ENCODE data around the gene SMCO2. TPM values are rescaled to one million over a fixed set of nuclear protein-coding genes. Genes with fewer than 3 reads are reported as not detected.

Gene SMCO2
- total RNA-seq, 1 donor from 2014 or later = not detected

DNA sequence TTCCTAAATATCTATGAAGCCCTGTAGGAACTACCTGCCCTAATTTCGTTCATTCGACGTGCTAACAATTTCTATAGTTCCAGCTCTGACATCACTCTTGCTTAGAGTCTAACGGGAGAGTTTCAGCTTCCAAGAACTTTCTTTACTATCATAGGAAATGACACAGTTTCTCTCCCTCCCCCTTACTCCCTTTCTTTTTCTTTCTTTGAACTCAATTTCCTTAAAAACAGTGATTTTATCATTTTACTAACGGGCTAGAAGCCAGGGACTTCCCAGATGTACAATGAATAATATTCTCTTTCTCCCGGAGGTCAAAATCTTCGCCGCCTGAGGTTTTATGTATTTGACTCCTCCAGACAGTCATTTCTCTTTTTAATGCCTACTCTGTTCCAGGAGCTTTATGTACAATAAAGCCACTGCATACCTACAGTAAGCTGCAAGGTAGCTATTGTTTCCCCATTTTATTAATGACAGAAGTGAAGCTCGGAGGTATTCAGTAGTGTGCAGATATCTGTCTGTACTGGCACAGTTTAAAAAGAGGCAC is 15.7 kb downstream of the SMCO2 start:
- H3K4me1 Mint-ChIP-seq (ENCODE audit: unreplicated experiment) = peaks cover 4% of the 10 kb centered on the region
- DNase-seq (ENCODE audit: extremely low spot score, unreplicated experiment) = no peak
- H3K36me3 Mint-ChIP-seq (ENCODE audit: unreplicated experiment) = no peaks in the 10 kb centered on the region
- TF ChIP-seq, protein P1, sequence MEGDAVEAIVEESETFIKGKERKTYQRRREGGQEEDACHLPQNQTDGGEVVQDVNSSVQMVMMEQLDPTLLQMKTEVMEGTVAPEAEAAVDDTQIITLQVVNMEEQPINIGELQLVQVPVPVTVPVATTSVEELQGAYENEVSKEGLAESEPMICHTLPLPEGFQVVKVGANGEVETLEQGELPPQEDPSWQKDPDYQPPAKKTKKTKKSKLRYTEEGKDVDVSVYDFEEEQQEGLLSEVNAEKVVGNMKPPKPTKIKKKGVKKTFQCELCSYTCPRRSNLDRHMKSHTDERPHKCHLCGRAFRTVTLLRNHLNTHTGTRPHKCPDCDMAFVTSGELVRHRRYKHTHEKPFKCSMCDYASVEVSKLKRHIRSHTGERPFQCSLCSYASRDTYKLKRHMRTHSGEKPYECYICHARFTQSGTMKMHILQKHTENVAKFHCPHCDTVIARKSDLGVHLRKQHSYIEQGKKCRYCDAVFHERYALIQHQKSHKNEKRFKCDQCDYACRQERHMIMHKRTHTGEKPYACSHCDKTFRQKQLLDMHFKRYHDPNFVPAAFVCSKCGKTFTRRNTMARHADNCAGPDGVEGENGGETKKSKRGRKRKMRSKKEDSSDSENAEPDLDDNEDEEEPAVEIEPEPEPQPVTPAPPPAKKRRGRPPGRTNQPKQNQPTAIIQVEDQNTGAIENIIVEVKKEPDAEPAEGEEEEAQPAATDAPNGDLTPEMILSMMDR (IDR thresholded peaks at IDR 0.05) = no peak
- H3K9me3 Mint-ChIP-seq (ENCODE audit: unreplicated experiment) = no peaks in the 10 kb centered on the region
- no peaks in the 10 kb centered on the region for H3K27me3 Mint-ChIP-seq (ENCODE audit: unreplicated experiment)
- H3K4me3 Mint-ChIP-seq (ENCODE audit: unreplicated experiment) = no peak overlapping the region
- H3K27ac Mint-ChIP-seq (ENCODE audit: unreplicated experiment) = peak overlapping the region; percentile 31

DNA sequence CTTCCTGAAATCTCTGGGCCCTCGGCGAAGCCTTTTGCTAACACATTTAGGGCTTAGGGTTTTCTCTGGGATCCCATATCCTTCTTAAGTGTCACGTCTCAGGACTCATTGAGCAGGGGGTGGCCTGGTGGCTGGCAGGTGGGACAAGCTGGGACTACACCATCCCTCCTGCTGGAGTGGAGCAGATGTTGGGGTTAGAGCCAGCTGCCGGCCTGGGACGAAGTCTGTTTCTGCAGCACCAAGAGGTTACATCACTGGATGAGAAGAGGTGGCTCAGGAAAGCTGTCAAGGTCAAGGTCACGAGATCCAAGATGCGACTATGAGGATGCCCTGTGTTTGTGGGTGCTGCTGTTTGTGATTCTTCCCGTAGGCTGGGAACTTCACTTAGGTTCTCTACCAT is 16.3 kb downstream of the SMCO2 start:
- H3K27ac Mint-ChIP-seq (ENCODE audit: unreplicated experiment) = no peak overlapping the region
- H3K9me3 Mint-ChIP-seq (ENCODE audit: unreplicated experiment) = no peaks in the 10 kb centered on the region
- H3K27me3 Mint-ChIP-seq (ENCODE audit: unreplicated experiment) = no peaks in the 10 kb centered on the region
- no peak overlapping the region for H3K4me3 Mint-ChIP-seq (ENCODE audit: unreplicated experiment)
- TF ChIP-seq, protein P1 (IDR thresholded peaks at IDR 0.05) = no peak
- H3K36me3 Mint-ChIP-seq (ENCODE audit: unreplicated experiment) = no peaks in the 10 kb centered on the region
- no peak for DNase-seq (ENCODE audit: extremely low spot score, unreplicated experiment)
- H3K4me1 Mint-ChIP-seq (ENCODE audit: unreplicated experiment) = peaks cover 4% of the 10 kb centered on the region

- Mint-ChIP-seq H3K27me3 (ENCODE audit: unreplicated experiment) (no peaks in the 10 kb centered on the region), H3K36me3 (ENCODE audit: unreplicated experiment) (no peaks in the 10 kb centered on the region), H3K4me1 (ENCODE audit: unreplicated experiment) (peaks cover 4% of the 10 kb centered on the region), H3K4me3 (ENCODE audit: unreplicated experiment) (no peak overlapping the region), H3K27ac (ENCODE audit: unreplicated experiment) (no peak overlapping the region), H3K9me3 (ENCODE audit: unreplicated experiment) (no peaks in the 10 kb centered on the region)
- no peak for DNase-seq (ENCODE audit: extremely low spot score, unreplicated experiment)
- TF ChIP-seq, protein P1 (IDR thresholded peaks at IDR 0.05) = no peak
These were observed 17.1 kb downstream of the SMCO2 start for GRCh38 chr12:27463511-27464219.

DNA sequence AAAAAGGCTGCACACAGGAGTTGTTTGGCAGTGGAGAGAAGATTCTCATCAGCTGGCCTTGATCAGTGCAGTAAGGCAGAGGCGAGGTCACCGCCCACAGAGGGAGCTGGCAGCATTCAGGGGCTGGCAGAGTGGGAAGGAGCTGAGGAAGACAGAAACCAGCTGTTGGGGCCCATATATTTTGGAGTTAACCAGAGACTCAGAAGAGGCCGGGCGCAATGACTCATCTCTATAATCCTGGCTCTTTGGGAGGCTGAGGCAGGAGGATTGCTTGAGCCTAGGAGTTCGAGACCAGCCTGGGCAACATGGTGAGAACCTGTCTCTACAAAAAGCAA is 17.7 kb downstream of the SMCO2 start:
- DNase-seq (ENCODE audit: extremely low spot score, unreplicated experiment) = no peak

GRCh38 chr12:27467641-27468040 is 21.1 kb downstream of the SMCO2 start:
- DNase-seq (ENCODE audit: extremely low spot score, unreplicated experiment) = no peak
- no peak overlapping the region for H3K4me3 Mint-ChIP-seq (ENCODE audit: unreplicated experiment)
- no peaks in the 10 kb centered on the region for H3K36me3 Mint-ChIP-seq (ENCODE audit: unreplicated experiment)
- H3K4me1 Mint-ChIP-seq (ENCODE audit: unreplicated experiment) = peaks cover 2% of the 10 kb centered on the region
- TF ChIP-seq, protein P1 (IDR thresholded peaks at IDR 0.05) = no peak
- no peaks in the 10 kb centered on the region for H3K9me3 Mint-ChIP-seq (ENCODE audit: unreplicated experiment)
- H3K27ac Mint-ChIP-seq (ENCODE audit: unreplicated experiment) = no peak overlapping the region
- no peaks in the 10 kb centered on the region for H3K27me3 Mint-ChIP-seq (ENCODE audit: unreplicated experiment)

More for the DNA sequence above, 17.7 kb downstream of the SMCO2 start:
- Mint-ChIP-seq H3K4me1 (ENCODE audit: unreplicated experiment) (peaks cover 4% of the 10 kb centered on the region), H3K27ac (ENCODE audit: unreplicated experiment) (no peak overlapping the region), H3K36me3 (ENCODE audit: unreplicated experiment) (no peaks in the 10 kb centered on the region), H3K4me3 (ENCODE audit: unreplicated experiment) (no peak overlapping the region), H3K9me3 (ENCODE audit: unreplicated experiment) (no peaks in the 10 kb centered on the region), H3K27me3 (ENCODE audit: unreplicated experiment) (no peaks in the 10 kb centered on the region)
- TF ChIP-seq, protein P1 (IDR thresholded peaks at IDR 0.05) = no peak
